ENCODE measurements around the gene YIPF5. TPM values are rescaled to one million over a fixed set of nuclear protein-coding genes. Genes with fewer than 3 reads are reported as not detected.
A peak's percentile ranks its signal among the peaks of the same experiment; 100 is the strongest.

Gene YIPF5
- total RNA-seq, 1 experiment from 2014 or later: 94.9 TPM

- DNase-seq (ENCODE audit: low read depth): peak; percentile 5
Measured at GRCh38 chr5:144125163-144125726, 45.2 kb downstream of the YIPF5 start.

- DNase-seq (ENCODE audit: low read depth): no peak
Measured at GRCh38 chr5:144122641-144123040, 47.8 kb downstream of the YIPF5 start.

DNA sequence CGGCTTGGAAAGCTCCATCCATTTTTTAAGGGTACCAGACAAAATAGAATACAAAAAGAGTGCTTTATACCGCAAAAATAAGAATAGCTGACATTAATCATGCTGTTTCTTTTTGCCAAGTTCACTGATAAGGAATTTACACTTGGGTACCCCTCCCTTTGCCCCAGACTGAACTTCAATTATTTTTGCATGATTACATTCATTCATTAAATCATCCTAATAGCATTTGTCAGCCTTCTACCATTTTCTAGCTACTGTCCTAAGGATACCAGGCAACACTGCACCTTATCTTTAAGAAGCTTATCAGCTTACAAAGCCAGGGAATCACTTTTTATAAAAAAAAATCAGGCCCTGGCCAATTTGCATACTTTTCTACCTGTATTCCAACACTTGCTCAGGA lies 48.4 kb downstream of the YIPF5 start:
- no peak for DNase-seq (ENCODE audit: low read depth)

DNA sequence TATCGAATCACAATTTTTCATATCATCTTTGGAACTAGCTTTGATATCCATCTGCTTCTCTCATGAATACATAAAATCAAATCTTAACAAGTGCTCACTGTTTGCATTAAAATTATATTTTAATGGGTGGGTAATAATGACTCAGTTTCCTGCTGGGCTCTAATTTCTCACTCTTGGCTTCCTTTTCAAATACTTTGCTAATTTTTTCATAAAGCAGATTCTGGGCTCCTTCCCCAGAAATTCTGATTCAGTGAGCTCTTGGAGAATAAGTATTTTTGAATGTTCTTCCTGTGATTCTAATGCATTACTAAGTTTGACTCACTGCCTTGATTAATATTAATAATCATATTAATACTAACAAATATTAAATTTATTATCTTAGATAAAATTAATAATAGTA lies 48.9 kb downstream of the YIPF5 start:
- no peak for DNase-seq (ENCODE audit: low read depth)

GRCh38 chr5:144120661-144121180 lies 49.7 kb downstream of the YIPF5 start:
- no peak for DNase-seq (ENCODE audit: low read depth)

DNA sequence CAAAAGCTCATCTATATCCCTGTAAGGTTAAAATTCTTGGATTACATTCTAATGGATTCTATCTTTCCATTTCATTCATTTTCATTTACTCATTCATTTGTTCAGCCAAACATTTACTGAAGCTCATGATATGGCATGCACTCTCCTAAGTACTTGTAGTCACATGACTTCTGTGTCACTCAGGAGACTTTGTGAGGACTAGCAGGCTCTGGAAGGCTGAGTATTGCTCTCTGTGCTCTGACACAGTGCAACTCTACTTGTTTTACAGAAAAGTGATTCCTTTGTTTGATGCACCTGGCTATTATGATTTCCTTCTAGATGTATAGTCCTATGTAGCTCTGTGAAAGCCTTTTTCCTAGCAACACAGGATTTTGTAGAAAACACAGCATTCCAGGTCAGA lies 53.0 kb downstream of the YIPF5 start:
- no peak for DNase-seq (ENCODE audit: low read depth)

DNA sequence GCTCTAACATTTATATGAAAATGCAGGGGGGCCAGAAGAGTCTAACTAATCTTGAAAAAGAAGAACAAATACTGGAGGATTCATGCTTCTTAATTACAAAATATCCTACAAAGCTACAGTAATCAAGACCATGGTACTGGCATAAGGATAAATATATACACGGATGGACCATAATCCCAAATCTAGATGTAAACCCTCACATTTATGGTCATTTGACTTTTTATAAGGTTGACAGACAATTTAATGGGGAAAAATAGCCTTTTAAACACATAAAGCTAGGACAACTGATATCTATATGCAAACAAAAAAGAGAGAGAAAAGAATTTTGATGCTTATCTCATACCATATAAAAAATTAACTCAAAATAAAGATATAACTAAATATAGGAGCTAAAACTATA lies 55.9 kb downstream of the YIPF5 start:
- no peak for DNase-seq (ENCODE audit: low read depth)

Other genes with a start within 250 kb of the YIPF5 start
- gene KCTD16, start 214 bp upstream of the YIPF5 start, total RNA-seq (2014; rRNA removed; shearing (Covaris generic)): 0.63 and 0.65 TPM in 2 replicates